AG04450 (cell line): ENCODE data around the gene MXRA8. TPM values are rescaled to one million over a fixed set of nuclear protein-coding genes. Genes with fewer than 3 reads are reported as not detected.

Experiments used
- CTCF ChIA-PET: fragments of 300-600, 350-600 bp; formaldehyde crosslinking; extraction: SDS; loops from one replicate; lab custom pipeline; 2022; ENCODE audit warnings: antibody characterized with exemption, inconsistent platforms; lab: Charles Lee
- POLR2A ChIA-PET: fragments of 350-600 bp; formaldehyde crosslinking; extraction: SDS; loops from one replicate; lab custom pipeline; 2021; ENCODE audit warnings: antibody characterized with exemption, inconsistent platforms; lab: Yijun Ruan, JAX
- DNase-seq: peaks from one replicate; pipeline ENCODE4 v3.0.0-alpha.2; 2011; ENCODE audit warnings: low read depth, low spot score
- H3K27ac ChIP-seq: one replicate; pipeline ENCODE4 v1.5.1; 2012; ENCODE audit warnings: low read depth, low read length, control low read depth
- H3K27me3 ChIP-seq: one replicate; pipeline ENCODE4 v1.6.0; 2012; ENCODE audit warnings: low read length; ENCODE audit not compliant: control insufficient read depth, insufficient read depth
- H3K4me3 ChIP-seq: 2 replicates; pipeline ENCODE4 v1.5.1; 2011; ENCODE audit warnings: mild to moderate bottlenecking, low read depth, low read length, control low read depth
- H3K9me3 ChIP-seq: 2 replicates; pipeline ENCODE4 v1.5.1; 2012; ENCODE audit warnings: low read length; ENCODE audit not compliant: control insufficient read depth, insufficient read depth
- CTCF ChIP-seq: IDR thresholded peaks from 2 replicates; pipeline ENCODE4 v1.5.1; 2011; ENCODE audit warnings: low read depth, low read length, control low read depth, inconsistent platforms
- polyA plus RNA-seq: library from polyadenylated mRNA; depleted of rRNA; stranded (reverse); fragments of >200 nt; gene quantifications from 2 replicates; pipeline ENCODE4 v1.2.3, GENCODE V29; 2011

The MXRA8 gene
- polyA plus RNA-seq, 1 experiment: 186 TPM

GRCh38 chr1:1310476-1311053 lies 47.8 kb downstream of the MXRA8 start:
- no peak for DNase-seq
- ChIA-PET POLR2A (interaction anchor here (1.1 kb wide), 1 partner anchor 61 kb away, joined by 3 read pairs; no protein-coding TSS in a partner anchor), CTCF (no interaction called here)
- no peak for TF ChIP-seq CTCF
- no peak overlapping the region for H3K27ac ChIP-seq
- H3K9me3 ChIP-seq: no peaks in the 10 kb centered on the region; the same call in 1 of the 2 replicates
- H3K27me3 ChIP-seq: no peaks in the 10 kb centered on the region
- H3K4me3 ChIP-seq: no peak overlapping the region

GRCh38 chr1:1310109-1310385 lies 48.3 kb downstream of the MXRA8 start:
- DNase-seq: no peak
- Histone ChIP-seq H3K4me3 (peak overlapping the region; percentile 70; the same call in 1 of the 2 replicates), H3K9me3 (no peaks in the 10 kb centered on the region; the same call in 1 of the 2 replicates), H3K27ac (no peak overlapping the region), H3K27me3 (no peaks in the 10 kb centered on the region)
- POLR2A ChIA-PET: no interaction called here
- CTCF ChIA-PET: no interaction called here
- no peak for TF ChIP-seq CTCF

GRCh38 chr1:1309251-1310108 lies 48.9 kb downstream of the MXRA8 start:
- POLR2A ChIA-PET: interaction anchor here (0.6 kb wide), 1 partner anchor 37 kb away, joined by 12 read pairs; no protein-coding TSS in a partner anchor
- Histone ChIP-seq H3K4me3 (peak overlapping the region; percentile 70), H3K27ac (no peak overlapping the region), H3K9me3 (no peaks in the 10 kb centered on the region; the same call in 1 of the 2 replicates), H3K27me3 (no peaks in the 10 kb centered on the region)
- DNase-seq: no peak
- no peak for TF ChIP-seq CTCF
- CTCF ChIA-PET: no interaction called here

- TF ChIP-seq CTCF: no peak
- ChIA-PET POLR2A (no interaction called here), CTCF (no interaction called here)
- H3K27ac ChIP-seq: peak overlapping the region; percentile 21
- H3K4me3 ChIP-seq: peak overlapping the region; percentile 70
- H3K9me3 ChIP-seq: no peaks in the 10 kb centered on the region; the same call in 1 of the 2 replicates
- DNase-seq: no peak
- H3K27me3 ChIP-seq: no peaks in the 10 kb centered on the region
Measured at GRCh38 chr1:1308756-1309250, 49.6 kb downstream of the MXRA8 start.
